Smooth muscle cell (in vitro differentiated cells): ENCODE measurements around the gene SUCNR1. TPM values are rescaled to one million over a fixed set of nuclear protein-coding genes. Genes with fewer than 3 reads are reported as not detected.
"Not testable (repeated sequence)": the region's sequence is repeated elsewhere in the genome, so short reads cannot be mapped to it uniquely, and the experiment has no call there.

Experiments used
- DNase-seq: peaks from one replicate; lab custom pipeline; 2025; ENCODE audit not compliant: unreplicated experiment; lab: John Stamatoyannopoulos, UW
- H2AFZ ChIP-seq: fragments of 200-600 bp; sonication (generic); 2 replicates; pipeline ENCODE4 v1.6.0; 2016; ENCODE audit warnings: antibody characterized with exemption, low read depth, mild to moderate bottlenecking
- H3F3A ChIP-seq: fragments of 200-600 bp; sonication (generic); 2 replicates; pipeline ENCODE4 v1.6.0; 2017; ENCODE audit warnings: antibody characterized with exemption, low read depth
- H3K27ac ChIP-seq: fragments of 200-600 bp; sonication (generic); 2 replicates; pipeline ENCODE4 v1.5.1; 2016; ENCODE audit warnings: low read depth, mild to moderate bottlenecking
- H3K27me3 ChIP-seq: fragments of 200-600 bp; sonication (generic); 2 replicates; pipeline ENCODE4 v1.6.1; 2016; ENCODE audit warnings: low read depth, mild to moderate bottlenecking
- H3K36me3 ChIP-seq: fragments of 200-600 bp; sonication (generic); 2 replicates; pipeline ENCODE4 v1.5.1; 2016; ENCODE audit warnings: low read depth
- H3K4me1 ChIP-seq: fragments of 200-600 bp; sonication (generic); 2 replicates; pipeline ENCODE4 v1.5.1; 2016; ENCODE audit warnings: low read depth
- H3K4me2 ChIP-seq: fragments of 200-600 bp; sonication (generic); 2 replicates; pipeline ENCODE4 v1.6.0; 2016; ENCODE audit warnings: mild to moderate bottlenecking
- H3K4me3 ChIP-seq: fragments of 200-600 bp; sonication (generic); 2 replicates; pipeline ENCODE4 v1.5.1; 2016; ENCODE audit warnings: mild to moderate bottlenecking
- H3K79me2 ChIP-seq: fragments of 200-600 bp; sonication (generic); 2 replicates; pipeline ENCODE4 v1.6.0; 2016; ENCODE audit warnings: low read depth, mild to moderate bottlenecking
- H3K9ac ChIP-seq: fragments of 200-600 bp; sonication (generic); 2 replicates; pipeline ENCODE4 v1.6.0; 2016; ENCODE audit warnings: low read depth
- H3K9me3 ChIP-seq: fragments of 200-600 bp; sonication (generic); replicated peaks from 2 replicates; pipeline ENCODE4 v1.5.1; 2016; ENCODE audit warnings: low read depth
- H4K20me1 ChIP-seq: fragments of 200-600 bp; sonication (generic); 2 replicates; pipeline ENCODE4 v1.6.0; 2016; ENCODE audit warnings: low read depth
- CTCF ChIP-seq: fragments of 200-600 bp; sonication (generic); IDR thresholded peaks from 2 replicates; pipeline ENCODE4 v1.5.1; 2017; ENCODE audit warnings: borderline replicate concordance, mild to moderate bottlenecking, antibody characterized with exemption; ENCODE audit not compliant: insufficient read depth, poor library complexity, severe bottlenecking
- WGBS: methylation state at CpG from one replicate; pipeline ENCODE4 v1.1.7; 2016; ENCODE audit warnings: low lambda C conversion rate; 5-methylcytosine and 5-hydroxymethylcytosine counted together
- polyA plus RNA-seq: library from polyadenylated mRNA; unstranded; fragments of >200 nt; fragmentation: Nextera tagmentation; extraction: Ambion mirVana; gene quantifications from 2 replicates; pipeline ENCODE4 v1.2.1, GENCODE V29; 2016
- total RNA-seq: library from RNA; depleted of rRNA; stranded (reverse); fragments of >200 nt; gene quantifications from 2 replicates; pipeline ENCODE4 v1.2.3, GENCODE V29; 2014

The SUCNR1 gene
- total and polyA plus RNA-seq, 2 experiments from 2014 or later: not detected

GRCh38 chr3:151867666-151868065 lies 5.8 kb upstream of the SUCNR1 start:
- TF ChIP-seq CTCF: no peak
- H3F3A ChIP-seq: peaks cover 7% of the 10 kb centered on the region
- no peaks in the 10 kb centered on the region for H3K27me3 ChIP-seq
- H3K4me3 ChIP-seq: no peak overlapping the region
- peaks cover 9% of the 10 kb centered on the region for H3K4me1 ChIP-seq
- H3K9ac ChIP-seq: no peak overlapping the region
- H2AFZ ChIP-seq: no peak overlapping the region
- H3K79me2 ChIP-seq: no peaks in the 10 kb centered on the region
- no peak overlapping the region for H3K4me2 ChIP-seq
- 100% methylated on average over 1 of the region's 1 CpG for WGBS
- H3K27ac ChIP-seq: no peak overlapping the region
- DNase-seq: no peak
- no peaks in the 10 kb centered on the region for H3K36me3 ChIP-seq
- H4K20me1 ChIP-seq: no peaks in the 10 kb centered on the region
- no peaks in the 10 kb centered on the region for H3K9me3 ChIP-seq

GRCh38 chr3:151869181-151869580 lies 4.3 kb upstream of the SUCNR1 start:
- H3K27me3 ChIP-seq: no peaks in the 10 kb centered on the region
- H3K27ac ChIP-seq: no peak overlapping the region
- peaks cover 9% of the 10 kb centered on the region for H3K4me1 ChIP-seq
- H3K79me2 ChIP-seq: no peaks in the 10 kb centered on the region
- H3K36me3 ChIP-seq: no peaks in the 10 kb centered on the region
- H4K20me1 ChIP-seq: no peaks in the 10 kb centered on the region
- no peak for DNase-seq
- no peak overlapping the region for H2AFZ ChIP-seq
- TF ChIP-seq CTCF: no peak
- H3K9me3 ChIP-seq: no peaks in the 10 kb centered on the region
- 4% methylated on average over 3 of the region's 3 CpGs for WGBS
- no peak overlapping the region for H3K9ac ChIP-seq
- H3F3A ChIP-seq: peaks cover 7% of the 10 kb centered on the region
- no peak overlapping the region for H3K4me2 ChIP-seq
- no peak overlapping the region for H3K4me3 ChIP-seq

GRCh38 chr3:151871639-151872468 lies 1.6 kb upstream of the SUCNR1 start:
- WGBS: 59% methylated on average over 8 of the region's 8 CpGs
- H3K4me2 ChIP-seq: peak overlapping the region; percentile 58
- DNase-seq: no peak

GRCh38 chr3:151874079-151874478 lies 636 bp downstream of the SUCNR1 start:
- not testable (repeated sequence) for H3K79me2 ChIP-seq, H4K20me1 ChIP-seq, H3K27me3 ChIP-seq, H3K9me3 ChIP-seq, H3K4me2 ChIP-seq, H3K9ac ChIP-seq, H3K36me3 ChIP-seq, H3K27ac ChIP-seq, H3F3A ChIP-seq, H3K4me1 ChIP-seq, H3K4me3 ChIP-seq, H2AFZ ChIP-seq, DNase-seq
- WGBS: 94% methylated on average over 5 of the region's 5 CpGs

More at GRCh38 chr3:151871639-151872468, 1.6 kb upstream of the SUCNR1 start:
- no peaks in the 10 kb centered on the region for H3K9me3 ChIP-seq
- H3K9ac ChIP-seq: no peak overlapping the region
- H3K27me3 ChIP-seq: no peaks in the 10 kb centered on the region
- H3K36me3 ChIP-seq: no peaks in the 10 kb centered on the region
- no peak for TF ChIP-seq CTCF
- peaks cover 7% of the 10 kb centered on the region for H3F3A ChIP-seq
- peaks cover 6% of the 10 kb centered on the region for H3K4me1 ChIP-seq
- H2AFZ ChIP-seq: peak overlapping the region; percentile 95
- no peaks in the 10 kb centered on the region for H4K20me1 ChIP-seq
- H3K4me3 ChIP-seq: no peak overlapping the region
- H3K27ac ChIP-seq: no peak overlapping the region
- H3K79me2 ChIP-seq: no peaks in the 10 kb centered on the region
